ACHN (cell line): ENCODE data around the gene OPA1.
A peak's percentile ranks its signal among the peaks of the same experiment; 100 is the strongest.

Source experiments
- DNase-seq: peaks from one replicate; pipeline ENCODE4 v3.0.0-alpha.2; 2015
- in situ Hi-C: cut with HindIII; loops from 2 replicates; pipeline ENCODE4 v1.10.0; 2017; ENCODE audit warnings: low sequenced_read_pairs, low pct_ligation_motif_present, low pct_unique_long_range_greater_than_20kb

The OPA1 gene

GRCh38 chr3:193686665-193687483 lies 93.9 kb downstream of the OPA1 start:
- DNase-seq = no peak
- in situ Hi-C loops = no loop called here

- no peak for DNase-seq
Measured at GRCh38 chr3:193688834-193689714, 96.1 kb downstream of the OPA1 start.

GRCh38 chr3:193693774-193694173 lies 100.8 kb downstream of the OPA1 start:
- no peak for DNase-seq
- in situ Hi-C loops = no loop called here

More at GRCh38 chr3:193688834-193689714, 96.1 kb downstream of the OPA1 start:
- in situ Hi-C loops = no loop called here

GRCh38 chr3:193701953-193702635 lies 109.1 kb downstream of the OPA1 start:
- DNase-seq = peak; percentile 38
- in situ Hi-C loops = no loop called here

- no peak for DNase-seq
- in situ Hi-C loops = no loop called here
Measured at GRCh38 chr3:193702967-193703366, 110.0 kb downstream of the OPA1 start.

GRCh38 chr3:193704431-193704830 lies 111.4 kb downstream of the OPA1 start:
- DNase-seq = no peak
- in situ Hi-C loops = no loop called here

- in situ Hi-C loops = no loop called here
Measured at GRCh38 chr3:193708270-193708669, 115.3 kb downstream of the OPA1 start.

GRCh38 chr3:193710286-193711165 lies 117.5 kb downstream of the OPA1 start:
- in situ Hi-C loops = no loop called here
- no peak for DNase-seq

More at GRCh38 chr3:193708270-193708669, 115.3 kb downstream of the OPA1 start:
- no peak for DNase-seq

- DNase-seq = no peak
- in situ Hi-C loops = no loop called here
Measured at GRCh38 chr3:193711166-193711485, 118.1 kb downstream of the OPA1 start.

GRCh38 chr3:193711523-193711963 lies 118.5 kb downstream of the OPA1 start:
- in situ Hi-C loops = no loop called here

GRCh38 chr3:193711964-193712598 lies 119.1 kb downstream of the OPA1 start:
- in situ Hi-C loops = no loop called here
- no peak for DNase-seq

More at GRCh38 chr3:193711523-193711963, 118.5 kb downstream of the OPA1 start:
- DNase-seq = no peak

GRCh38 chr3:193712938-193713337 lies 119.9 kb downstream of the OPA1 start:
- in situ Hi-C loops = no loop called here
- DNase-seq = no peak

GRCh38 chr3:193714523-193715137 lies 121.6 kb downstream of the OPA1 start:
- no peak for DNase-seq
- in situ Hi-C loops = no loop called here

GRCh38 chr3:193716150-193716549 lies 123.1 kb downstream of the OPA1 start:
- no peak for DNase-seq
- in situ Hi-C loops = no loop called here

- in situ Hi-C loops = no loop called here
- no peak for DNase-seq
Measured at GRCh38 chr3:193719735-193720134, 126.7 kb downstream of the OPA1 start.

- DNase-seq = no peak
- in situ Hi-C loops = no loop called here
Measured at GRCh38 chr3:193720169-193720568, 127.2 kb downstream of the OPA1 start.

- no peak for DNase-seq
- in situ Hi-C loops = no loop called here
Measured at GRCh38 chr3:193722566-193722965, 129.6 kb downstream of the OPA1 start.
